Ovary (tissue), 9 donors: ENCODE measurements around the gene CLEC2B. TPM values are rescaled to one million over a fixed set of nuclear protein-coding genes. Genes with fewer than 3 reads are reported as not detected.

ENCODE experiments used
- DNase-seq, 5 donors: peaks; one replicate each; pipeline ENCODE4 v3.0.0-alpha.2; 2019 to 2020
- H3K27ac ChIP-seq, 2 donors: fragments of 200-600 bp; one replicate each; pipeline versions ENCODE4 v1.5.1 to v1.8.0; 2019 to 2022
- H3K27me3 ChIP-seq: fragments of 200-600 bp; one replicate; pipeline ENCODE4 v1.8.0; 2022
- H3K36me3 ChIP-seq: fragments of 200-600 bp; sonication (generic); one replicate; pipeline ENCODE4 v1.5.1; 2019
- H3K4me1 ChIP-seq: one replicate; pipeline ENCODE4 v1.8.1; 2013; ENCODE audit warnings: mild to moderate bottlenecking, moderate library complexity; ENCODE audit not compliant: insufficient read depth
- H3K4me3 ChIP-seq: fragments of 200-600 bp; sonication (generic); one replicate; pipeline ENCODE4 v1.5.1; 2017
- H3K9me3 ChIP-seq, 2 donors: fragments of 200-600 bp in 1 of 2; sonication (generic) in 1 of 2; one replicate each; pipeline versions ENCODE4 v1.5.1 to v1.8.1; 2013 to 2019; ENCODE audit warnings: mild to moderate bottlenecking in 1 of 2, moderate library complexity in 1 of 2
- CTCF ChIP-seq, 3 donors: fragments of 450-650 bp in 2 of 3; fragments of 200-600 bp in 1 of 3; IDR thresholded peaks; one replicate each; pipeline versions ENCODE4 v1.5.1 to v1.8.0; 2016 to 2022; ENCODE audit warnings: antibody characterized with exemption in 3 of 3, mild to moderate bottlenecking in 1 of 3
- EP300 ChIP-seq: sonication (generic); formaldehyde crosslinking; IDR thresholded peaks from one replicate; pipeline ENCODE4 v1.6.1; 2017; ENCODE audit warnings: antibody characterized with exemption
- POLR2A ChIP-seq: fragments of 450-650 bp; IDR thresholded peaks from one replicate; pipeline ENCODE4 v1.6.1; 2017; ENCODE audit warnings: antibody characterized with exemption, mild to moderate bottlenecking, moderate library complexity
- WGBS, 3 donors: extraction: QIAGEN DNeasy Blood & Tissue Kit in 1 of 3; methylation state at CpG; one replicate each; pipeline versions ENCODE4 v1.1.5 to v1.1.7; 2013 to 2017; 5-methylcytosine and 5-hydroxymethylcytosine counted together
- intact Hi-C, 4 donors: fragments of 100-400 bp; cut with DNase I; formaldehyde crosslinking; loops; one replicate each; pipeline versions ENCODE4 v1.11.0 to v1.15.1; 2022 to 2023
- polyA plus RNA-seq, 2 donors: library from polyadenylated mRNA; stranded (reverse); fragments of 200-250 nt in 1 of 2; fragments of 350-450 nt in 1 of 2; fragmentation: Illumina TruSeq in 1 of 2; extraction: RNeasy Lipid Tissue Mini Kit (QIAGEN cat#74804) in 1 of 2; gene quantifications; one replicate each; pipeline ENCODE4 v1.2.3, GENCODE V29; 2013 to 2014
- total RNA-seq, 7 donors: library from RNA; depleted of rRNA in 2 of 7; stranded (reverse); fragments of >200 nt in 2 of 7; fragmentation: NEBNext Ultra II Directional in 3 of 7; extraction: Animal tissue kit (Norgen Biotek cat#: 25700) in 3 of 7; gene quantifications; one replicate each; pipeline versions ENCODE4 v1.1.0 to v1.2.4, GENCODE V29; 2016 to 2023
- donor health status: DM: no; HTN: no; CAD: no; lungs with moderate emphysema.
- donor health status: DM: no; HTN: no; CAD: no.
- donor health status: Bipolar disorder and iron deficiency.
- donor health status: DM: yes; HTN: yes; CAD: no.
- donor health status: DM: no; HTN: no; CAD: no.
- donor health status: DM: yes; HTN: yes; CAD: no.

Gene CLEC2B
- total and polyA plus RNA-seq, 9 donors = 16.4 to 60.4 (median 27.1) TPM

GRCh38 chr12:9809866-9810265 is 59.3 kb downstream of the CLEC2B start:
- Histone ChIP-seq H3K4me3 (no peak overlapping the region), H3K9me3 (no peaks in the 10 kb centered on the region), H3K27me3 (no peaks in the 10 kb centered on the region), H3K27ac (no peak overlapping the region), H3K36me3 (no peaks in the 10 kb centered on the region), H3K4me1 (no peaks in the 10 kb centered on the region)
- TF ChIP-seq EP300 (no peak), CTCF (IDR thresholded peaks at IDR 0.05) (no peak), POLR2A (no peak)
- intact Hi-C loops = loop anchor here in 1 of 4 donors (10.0 kb wide), 1 partner anchor 115 kb away; no protein-coding TSS in a partner anchor
- no peak for DNase-seq

- no peak for TF ChIP-seq CTCF (IDR thresholded peaks at IDR 0.05)
- no peak for TF ChIP-seq EP300
- no peak for TF ChIP-seq POLR2A
- H3K9me3 ChIP-seq = no peaks in the 10 kb centered on the region
- 74 to 78% (median 76%) methylated on average over 4 of the region's 4 CpGs for WGBS, 3 donors
Observed at GRCh38 chr12:9809338-9809737, 59.8 kb downstream of the CLEC2B start.

GRCh38 chr12:9808504-9808903 is 60.6 kb downstream of the CLEC2B start:
- WGBS, 3 donors = 64 to 68% (median 67%) methylated on average over 3 of the region's 3 CpGs
- TF ChIP-seq POLR2A (no peak), EP300 (no peak), CTCF (IDR thresholded peaks at IDR 0.05) (no peak)

More at GRCh38 chr12:9809338-9809737, 59.8 kb downstream of the CLEC2B start:
- no peaks in the 10 kb centered on the region for H3K36me3 ChIP-seq
- H3K27me3 ChIP-seq = no peaks in the 10 kb centered on the region
- H3K27ac ChIP-seq = no peak overlapping the region
- H3K4me3 ChIP-seq = no peak overlapping the region
- DNase-seq = no peak
- no peaks in the 10 kb centered on the region for H3K4me1 ChIP-seq
- intact Hi-C loops = no loop called here

GRCh38 chr12:9806714-9807113 is 62.4 kb downstream of the CLEC2B start:
- WGBS, 3 donors = 73 to 80% (median 78%) methylated on average over 4 of the region's 4 CpGs
- no peak for TF ChIP-seq POLR2A
- no peak for TF ChIP-seq EP300
- TF ChIP-seq CTCF (IDR thresholded peaks at IDR 0.05) = no peak
- no peak for DNase-seq

More at GRCh38 chr12:9808504-9808903, 60.6 kb downstream of the CLEC2B start:
- no peaks in the 10 kb centered on the region for H3K9me3 ChIP-seq
- H3K4me1 ChIP-seq = no peaks in the 10 kb centered on the region
- H3K27ac ChIP-seq = no peak overlapping the region
- intact Hi-C loops = no loop called here
- no peaks in the 10 kb centered on the region for H3K36me3 ChIP-seq
- DNase-seq = no peak
- no peak overlapping the region for H3K4me3 ChIP-seq
- H3K27me3 ChIP-seq = no peaks in the 10 kb centered on the region

GRCh38 chr12:9805883-9806282 is 63.3 kb downstream of the CLEC2B start:
- Histone ChIP-seq H3K4me1 (no peaks in the 10 kb centered on the region), H3K36me3 (no peaks in the 10 kb centered on the region), H3K27ac (no peak overlapping the region), H3K27me3 (no peaks in the 10 kb centered on the region), H3K9me3 (no peaks in the 10 kb centered on the region), H3K4me3 (no peak overlapping the region)
- DNase-seq = no peak
- 93% methylated on average over 2 of the region's 2 CpGs for WGBS, 3 donors
- intact Hi-C loops = no loop called here
- TF ChIP-seq EP300 (no peak), POLR2A (no peak), CTCF (IDR thresholded peaks at IDR 0.05) (no peak)

More at GRCh38 chr12:9806714-9807113, 62.4 kb downstream of the CLEC2B start:
- Histone ChIP-seq H3K9me3 (no peaks in the 10 kb centered on the region), H3K27me3 (no peaks in the 10 kb centered on the region), H3K36me3 (no peaks in the 10 kb centered on the region), H3K27ac (no peak overlapping the region), H3K4me1 (no peaks in the 10 kb centered on the region), H3K4me3 (no peak overlapping the region)
- intact Hi-C loops = no loop called here
